ENCODE data around the gene UNC5CL.
"Not testable (repeated sequence)": the region's sequence is repeated elsewhere in the genome, so short reads cannot be mapped to it uniquely, and the experiment has no call there.

Gene UNC5CL

GRCh38 chr6:41038205-41038604, 816 bp downstream of the UNC5CL start:
- FAIRE-seq = no peak

GRCh38 chr6:41037107-41037900, 1.7 kb downstream of the UNC5CL start:
- no peak for FAIRE-seq

- FAIRE-seq = no peak
These were observed 2.4 kb downstream of the UNC5CL start for GRCh38 chr6:41036601-41037000.

- no peak for FAIRE-seq
These were observed 2.8 kb downstream of the UNC5CL start for GRCh38 chr6:41036186-41036585.

GRCh38 chr6:41033776-41034175, 5.2 kb downstream of the UNC5CL start:
- no peak for FAIRE-seq

DNA sequence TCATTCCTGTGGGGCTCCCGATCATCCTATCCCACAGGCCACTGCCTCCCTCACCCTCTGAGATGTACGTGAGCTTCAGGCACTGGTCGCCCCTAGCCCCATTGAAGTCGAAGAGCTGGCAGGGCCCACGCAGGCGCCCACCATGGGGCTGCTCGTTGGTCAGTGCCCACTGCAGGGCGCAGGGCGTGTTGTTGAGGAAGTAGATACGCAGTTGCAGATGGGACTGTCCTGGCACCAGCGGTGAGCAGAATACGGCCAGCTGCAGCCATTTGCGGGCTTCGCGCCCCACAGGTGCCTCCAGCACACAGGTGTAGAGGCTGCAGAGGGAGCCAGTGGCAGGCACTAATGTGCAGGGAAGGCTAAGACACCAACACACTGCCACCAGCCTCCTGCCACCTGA, 6.2 kb downstream of the UNC5CL start:
- no peak for FAIRE-seq

DNA sequence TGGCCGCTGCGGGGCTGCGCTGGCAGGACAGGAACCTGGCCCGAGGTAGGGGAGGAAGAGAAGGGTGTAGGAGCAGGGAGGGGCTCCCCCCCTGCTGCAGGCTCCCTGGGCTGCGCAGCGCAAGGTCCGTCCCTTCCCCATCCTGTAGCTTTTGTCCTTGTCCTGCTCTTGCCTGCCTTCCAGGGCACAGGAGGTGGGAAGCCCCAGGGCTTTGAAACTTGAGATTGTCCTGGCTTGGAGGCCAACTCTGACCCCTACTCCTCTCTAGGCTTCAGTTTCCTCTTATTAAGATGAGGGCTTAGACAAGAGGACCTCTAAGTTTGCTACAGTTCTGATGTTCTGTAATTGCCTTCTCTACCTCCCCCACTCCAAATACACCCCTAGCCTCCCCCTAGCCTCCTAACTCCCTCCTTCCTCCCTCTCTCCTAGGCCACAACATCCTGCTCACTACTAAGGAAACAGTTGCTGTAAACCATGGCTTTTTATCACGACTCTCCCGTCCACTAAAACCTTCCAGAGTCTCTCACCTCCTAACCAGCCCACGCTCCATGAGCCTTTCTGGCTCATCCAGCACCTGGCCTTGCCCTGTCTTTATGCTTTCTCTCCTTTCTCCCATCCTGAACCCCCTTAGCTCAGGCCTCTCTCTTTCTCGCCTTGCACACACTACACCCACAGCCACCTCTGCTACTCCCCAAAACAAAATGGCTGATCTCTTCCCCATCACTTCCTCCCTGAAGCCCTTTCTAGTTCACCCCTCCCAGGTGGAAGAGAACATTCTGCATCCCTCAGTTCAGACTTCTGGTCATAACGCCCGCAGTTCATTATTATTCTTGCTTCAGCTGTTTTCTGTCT, 10.2 kb downstream of the UNC5CL start:
- no peak for FAIRE-seq

DNA sequence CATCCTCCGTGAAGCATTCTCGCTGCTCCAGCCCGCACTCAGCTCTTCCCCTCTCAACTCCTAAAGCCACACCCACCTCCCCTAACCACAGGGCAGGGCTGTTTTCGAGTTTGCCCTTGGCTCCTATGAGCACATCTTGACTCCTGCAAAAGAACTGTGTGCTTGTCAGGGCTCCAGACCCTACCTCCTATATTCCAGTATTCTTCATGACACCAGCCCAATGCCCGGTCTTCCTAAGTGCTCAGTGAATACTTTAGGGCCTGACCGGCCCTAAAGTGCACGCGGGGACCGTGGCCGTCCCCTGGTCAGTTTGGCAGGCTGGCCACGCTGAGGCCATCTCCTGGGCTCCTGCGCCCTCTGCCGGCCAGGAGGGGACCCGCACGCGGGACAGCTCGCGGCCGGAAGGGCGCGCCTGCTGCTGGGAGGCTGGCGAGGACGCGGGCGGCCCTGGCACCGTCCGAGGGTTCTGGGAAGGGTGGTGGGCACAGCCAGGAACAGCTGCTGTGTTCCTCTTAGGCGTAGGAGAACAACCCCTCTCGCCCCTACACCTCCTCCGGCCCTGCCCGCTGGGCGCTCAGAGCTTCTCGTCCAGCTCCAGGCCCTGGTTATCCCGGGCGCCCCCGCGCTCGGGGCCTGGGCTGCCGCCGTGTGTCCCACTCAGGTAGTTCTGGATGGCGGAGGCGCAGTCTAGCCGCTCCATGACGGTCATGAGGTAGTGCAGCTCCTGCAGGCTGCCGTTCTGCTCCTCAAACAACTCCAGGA, 11.0 kb downstream of the UNC5CL start:
- no peak for FAIRE-seq

GRCh38 chr6:41027241-41027640, 11.8 kb downstream of the UNC5CL start:
- FAIRE-seq = no peak

DNA sequence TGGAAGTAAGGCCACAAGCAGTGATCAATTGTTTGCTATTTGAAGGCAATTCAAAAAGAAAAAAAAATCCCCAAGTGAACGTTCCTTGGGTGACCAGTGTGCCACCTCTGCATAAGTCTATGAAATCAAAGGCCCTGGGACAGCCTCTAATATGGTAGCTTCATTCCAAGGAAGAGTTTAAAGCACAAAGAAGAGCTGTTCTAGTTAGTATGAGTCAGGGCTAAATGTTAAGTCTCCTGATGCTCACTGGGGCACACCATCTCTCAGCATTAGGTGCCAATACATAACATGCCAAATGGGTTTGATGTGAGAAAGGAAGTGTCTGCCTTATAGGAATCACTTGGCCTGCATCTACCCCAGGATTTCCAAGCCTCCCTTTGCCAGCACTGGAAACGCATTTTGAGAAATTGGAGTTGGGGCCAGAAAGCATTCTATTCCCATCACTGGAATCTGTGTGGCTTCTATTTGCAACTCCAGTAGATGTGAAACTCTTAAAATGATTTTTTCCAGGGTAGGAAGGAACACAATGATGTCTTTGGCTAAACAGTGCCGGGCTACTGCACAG, 13.0 kb downstream of the UNC5CL start:
- no peak for FAIRE-seq

- no peak for FAIRE-seq
These were observed 15.9 kb downstream of the UNC5CL start for GRCh38 chr6:41023114-41023513.

DNA sequence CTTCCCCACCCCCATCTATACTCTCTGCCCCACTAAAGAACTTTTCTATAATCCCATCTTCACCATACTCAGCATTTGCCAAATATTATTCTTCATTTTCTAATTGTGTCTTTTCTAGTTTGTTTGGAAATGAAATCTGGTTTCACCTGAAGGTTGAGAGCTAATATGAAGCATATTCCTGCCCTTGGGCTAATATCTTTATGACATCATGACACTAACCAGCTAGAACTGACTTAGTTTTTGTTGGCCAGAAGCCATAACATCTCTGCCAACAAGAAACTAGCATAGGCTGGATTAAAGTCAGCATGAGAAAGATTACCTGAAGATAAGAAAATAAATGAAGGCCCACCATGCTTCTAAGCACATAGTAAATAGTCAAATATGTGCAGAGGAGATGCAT, 16.7 kb downstream of the UNC5CL start:
- FAIRE-seq = no peak

GRCh38 chr6:41021832-41022231, 17.2 kb downstream of the UNC5CL start:
- FAIRE-seq = no peak

DNA sequence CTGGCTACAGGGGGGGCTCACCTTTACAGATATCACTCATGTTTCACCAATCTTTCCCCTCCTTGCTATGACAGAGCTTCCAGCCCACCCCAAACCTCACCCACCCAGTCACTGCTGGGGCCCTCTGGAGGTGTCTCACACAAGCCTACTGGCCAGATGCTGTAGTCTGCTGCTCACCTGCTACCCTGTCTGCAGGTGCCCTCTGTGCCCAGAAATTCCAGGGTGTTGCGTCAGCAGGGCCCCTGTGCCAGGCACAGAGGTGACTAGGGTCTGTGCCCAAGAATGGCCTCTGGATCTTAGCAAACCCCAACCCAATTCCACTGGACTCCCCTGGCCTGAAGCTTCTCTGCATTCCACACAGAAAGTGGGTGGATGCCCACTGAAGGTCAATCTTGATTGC, 21.4 kb downstream of the UNC5CL start:
- no peak for FAIRE-seq

DNA sequence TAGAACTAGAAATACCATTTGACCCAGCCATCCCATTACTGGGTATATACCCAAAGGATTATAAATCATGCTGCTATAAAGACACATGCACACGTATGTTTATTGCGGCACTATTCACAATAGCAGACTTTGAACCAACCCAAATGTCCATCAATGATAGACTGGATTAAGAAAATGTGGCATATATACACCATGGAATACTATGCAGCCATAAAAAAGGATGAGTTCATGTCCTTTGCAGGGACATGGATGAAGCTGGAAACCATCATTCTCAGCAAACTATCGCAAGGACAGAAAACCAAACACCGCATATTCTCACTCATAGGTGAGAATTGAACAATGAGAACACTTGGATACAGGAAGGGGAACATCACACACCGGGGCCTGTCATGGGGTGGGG, 23.2 kb downstream of the UNC5CL start:
- not testable (repeated sequence) for FAIRE-seq

DNA sequence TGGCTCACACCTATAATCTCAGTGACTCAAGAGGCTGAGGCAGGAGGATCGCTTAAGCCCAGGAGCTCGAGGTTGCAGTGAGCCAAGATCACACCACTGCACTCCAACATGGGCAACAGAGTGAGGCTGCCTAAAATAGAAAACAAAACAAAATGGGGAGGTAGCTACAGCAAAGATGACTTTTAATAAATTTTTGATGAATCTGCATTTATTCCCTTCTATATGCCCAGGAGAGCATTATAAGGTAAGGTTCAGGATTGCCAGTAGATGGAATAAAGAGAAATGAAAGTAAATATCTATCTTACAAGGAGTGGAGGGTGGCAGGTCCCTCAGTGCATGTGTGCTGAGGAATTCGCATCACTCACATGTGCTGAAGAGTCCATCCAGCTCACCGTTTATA, 24.2 kb downstream of the UNC5CL start:
- no peak for FAIRE-seq

DNA sequence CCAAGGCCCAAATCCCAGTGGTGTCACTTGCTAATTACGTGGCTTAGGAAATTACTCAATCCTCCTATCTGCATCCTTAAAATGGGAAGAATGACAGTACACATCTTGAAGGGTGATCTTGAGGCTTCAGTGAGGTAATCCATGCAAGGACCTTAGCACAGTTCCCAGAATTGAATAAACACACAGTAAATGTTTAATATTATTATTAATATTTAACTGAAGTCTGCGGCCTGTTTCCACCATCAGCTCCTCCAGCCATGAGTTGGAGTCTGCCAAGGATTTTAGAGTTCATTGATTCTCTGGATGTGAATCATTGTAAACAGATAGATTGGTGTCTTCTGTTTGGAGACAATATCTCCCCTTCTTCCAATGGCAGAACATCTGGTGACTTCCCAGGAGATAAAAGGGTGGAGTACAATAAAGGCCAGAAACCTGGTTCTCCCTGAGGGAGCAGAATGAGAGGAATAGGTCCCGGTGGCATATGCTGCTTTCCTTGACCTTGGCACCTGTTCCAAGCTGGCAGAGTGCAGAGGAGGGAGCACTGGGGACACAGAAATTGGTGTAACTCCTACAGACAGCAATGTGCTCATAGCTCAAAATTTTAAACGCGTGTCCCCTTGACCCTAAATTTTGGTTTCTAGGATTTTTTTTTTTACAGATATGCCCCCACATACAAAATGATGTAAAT, 25.4 kb downstream of the UNC5CL start:
- no peak for FAIRE-seq

DNA sequence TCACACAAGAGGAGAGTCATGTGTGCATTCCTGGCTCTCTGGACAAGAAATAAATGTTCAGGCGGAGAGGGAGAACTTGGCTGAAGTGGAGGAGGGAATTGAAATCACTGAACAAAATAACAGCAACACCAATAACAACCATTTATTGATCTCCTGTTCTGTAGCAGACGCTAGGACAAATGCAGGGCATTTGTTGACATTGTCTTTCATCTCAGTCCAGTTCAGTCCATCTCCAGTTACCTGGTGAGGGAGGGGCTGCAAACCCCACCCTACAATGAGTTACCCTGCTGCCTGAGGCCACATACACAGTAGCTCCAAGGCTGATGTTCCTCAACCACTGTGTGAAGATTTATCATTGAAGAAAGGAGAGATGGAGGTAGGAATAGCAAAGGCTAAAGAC, 27.3 kb downstream of the UNC5CL start:
- no peak for FAIRE-seq

- no peak for FAIRE-seq
These were observed 29.4 kb downstream of the UNC5CL start for GRCh38 chr6:41009669-41010068.

DNA sequence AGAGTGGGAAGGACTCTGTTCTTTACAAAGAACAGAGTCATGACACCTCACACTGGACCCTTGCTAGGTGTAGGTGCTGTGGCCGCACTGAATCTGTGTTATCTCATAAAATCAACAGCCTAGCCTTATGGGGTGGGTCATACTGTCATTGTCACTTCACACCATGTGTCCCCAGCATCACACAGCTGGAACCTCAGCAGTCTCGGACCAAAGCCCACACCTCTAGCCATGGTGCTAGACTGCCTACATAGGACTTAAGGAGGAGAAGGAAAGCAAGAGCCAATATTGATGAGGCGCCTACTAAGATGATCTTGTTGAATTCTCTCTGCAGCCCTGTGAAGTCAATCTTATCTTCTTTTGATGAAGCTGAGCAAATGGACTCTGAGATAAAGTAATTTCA, 31.0 kb downstream of the UNC5CL start:
- FAIRE-seq = no peak

DNA sequence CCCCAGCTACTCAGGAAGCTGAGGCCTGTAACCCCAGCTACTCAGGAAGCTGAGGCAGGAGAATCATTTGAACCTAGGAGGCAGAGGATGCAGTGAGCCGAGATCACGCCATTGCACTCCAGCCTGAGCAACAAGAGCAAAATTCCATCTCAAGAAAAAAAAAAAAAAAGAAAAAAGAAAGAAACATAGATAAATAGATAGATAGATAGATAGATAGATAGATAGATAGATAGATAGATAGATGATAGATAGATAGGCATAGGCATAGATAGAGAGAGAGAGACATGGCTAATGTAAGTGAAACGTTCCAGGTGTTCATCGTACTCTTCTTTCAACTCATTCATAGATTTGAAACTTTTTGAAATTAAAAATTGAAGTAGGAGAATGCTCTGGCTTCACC, 32.0 kb downstream of the UNC5CL start:
- not testable (repeated sequence) for FAIRE-seq

- FAIRE-seq = not testable (repeated sequence)
These were observed 32.8 kb downstream of the UNC5CL start for GRCh38 chr6:41006217-41006616.

All from endometrium (tissue), 2 donors.